SK-N-SH (cell line): ENCODE results near the gene LGALS3BP. TPM values are rescaled to one million over a fixed set of nuclear protein-coding genes. Genes with fewer than 3 reads are reported as not detected.
A peak's percentile ranks its signal among the peaks of the same experiment; 100 is the strongest.

Experiments used
- CTCF ChIA-PET: fragments of 300-600, 350-600 bp; formaldehyde crosslinking; extraction: SDS; loops from one replicate; lab custom pipeline; 2021; lab: Yijun Ruan, JAX
- POLR2A ChIA-PET: fragments of 350-600 bp; sonication (Branson Sonifier 250); formaldehyde crosslinking; extraction: SDS; loops from one replicate; lab custom pipeline; 2020; ENCODE audit warnings: antibody characterized with exemption, inconsistent platforms; lab: Yijun Ruan, JAX
- DNase-seq: peaks from one replicate; pipeline ENCODE4 v3.0.0; 2012
- H2AFZ ChIP-seq: fragments of 200-600 bp; sonication (generic); 2 replicates; pipeline ENCODE4 v1.8.1; 2016; ENCODE audit warnings: antibody characterized with exemption, mild to moderate bottlenecking, low read depth
- H3F3A ChIP-seq: fragments of 200-600 bp; sonication (generic); replicated peaks from 2 replicates; pipeline ENCODE3; 2016; ENCODE audit warnings: antibody characterized with exemption, mild to moderate bottlenecking; ENCODE audit not compliant: insufficient read depth
- H3K27ac ChIP-seq, 2 experiments: fragments of 200-500 bp in 1 of 2; fragments of 200-600 bp in 1 of 2; sonication (Bioruptor generic) in 1 of 2; sonication (generic), shearing (Covaris generic) in 1 of 2; 2 replicates each; pipeline versions ENCODE4 v1.5.1 to v1.6.1; 2014 to 2016; ENCODE audit warnings: low read depth in 2 of 2, inconsistent platforms in 1 of 2, low read length in 1 of 2, mild to moderate bottlenecking in 1 of 2, mixed read lengths in 1 of 2
- H3K27me3 ChIP-seq: fragments of 200-600 bp; sonication (generic), shearing (Covaris generic); 2 replicates; pipeline ENCODE4 v1.6.1; 2016; ENCODE audit warnings: mixed run types; ENCODE audit not compliant: insufficient read depth
- H3K36me3 ChIP-seq, 2 experiments: fragments of 200-500 bp in 1 of 2; fragments of 200-600 bp in 1 of 2; sonication (Bioruptor generic) in 1 of 2; sonication (generic) in 1 of 2; replicated peaks in 1 of 2; 2 replicates each; pipeline versions ENCODE3 to v1.5.1; 2014 to 2016; ENCODE audit warnings: low read length in 1 of 2, mild to moderate bottlenecking in 1 of 2; ENCODE audit not compliant: insufficient read depth in 2 of 2, control insufficient read depth in 1 of 2
- H3K4me1 ChIP-seq, 2 experiments: fragments of 200-500 bp in 1 of 2; fragments of 200-600 bp in 1 of 2; sonication (Bioruptor generic) in 1 of 2; sonication (generic), shearing (Covaris generic) in 1 of 2; 2 replicates each; pipeline versions ENCODE4 v1.5.1 to v1.6.1; 2014 to 2016; ENCODE audit warnings: low read depth in 1 of 2, low read length in 1 of 2, mixed run types in 1 of 2; ENCODE audit not compliant: insufficient read depth in 2 of 2, control insufficient read depth in 1 of 2
- H3K4me2 ChIP-seq: fragments of 200-600 bp; sonication (generic), shearing (Covaris generic); 2 replicates; pipeline ENCODE4 v1.6.1; 2017; ENCODE audit warnings: mixed run types
- H3K4me3 ChIP-seq, 2 experiments: fragments of 200-500 bp in 1 of 2; fragments of 200-600 bp in 1 of 2; sonication (Bioruptor generic) in 1 of 2; sonication (generic), shearing (Covaris generic) in 1 of 2; 2 replicates each; pipeline versions ENCODE4 v1.5.1 to v1.8.1; 2014 to 2016; ENCODE audit warnings: low read depth in 2 of 2, inconsistent platforms in 1 of 2, low read length in 1 of 2, mild to moderate bottlenecking in 1 of 2, mixed read lengths in 1 of 2, moderate library complexity in 1 of 2
- H3K79me2 ChIP-seq: fragments of 200-600 bp; sonication (generic); 2 replicates; pipeline ENCODE4 v1.8.1; 2017; ENCODE audit warnings: mild to moderate bottlenecking; ENCODE audit not compliant: insufficient read depth
- H3K9ac ChIP-seq: fragments of 200-600 bp; sonication (generic); 2 replicates; pipeline ENCODE4 v1.6.1; 2017; ENCODE audit warnings: mixed run types
- H3K9me2 ChIP-seq: fragments of 200-600 bp; sonication (generic); 2 replicates; pipeline ENCODE4 v1.6.1; 2017; ENCODE audit warnings: mixed run types
- H3K9me3 ChIP-seq: fragments of 200-600 bp; sonication (generic); 2 replicates; pipeline ENCODE4 v1.6.1; 2017; ENCODE audit warnings: mixed run types, mild to moderate bottlenecking, moderate library complexity
- H4K20me1 ChIP-seq: fragments of 200-600 bp; sonication (generic); 2 replicates; pipeline ENCODE4 v1.6.1; 2017; ENCODE audit warnings: mild to moderate bottlenecking, mixed run types; ENCODE audit not compliant: insufficient read depth
- ELF1 ChIP-seq: IDR thresholded peaks from 2 replicates; pipeline ENCODE4 v1.4.0; 2012
- EZH2phosphoT487 ChIP-seq: fragments of 200-600 bp; sonication (generic); IDR thresholded peaks from 2 replicates; pipeline ENCODE4 v1.6.1; 2017; ENCODE audit warnings: low read depth, mixed run types, mild to moderate bottlenecking, antibody characterized with exemption, moderate library complexity, borderline replicate concordance
- FOXJ3 ChIP-seq: sonication (generic); formaldehyde crosslinking; IDR thresholded peaks from 2 replicates; pipeline ENCODE4 v1.5.1; 2020; ENCODE audit warnings: mild to moderate bottlenecking, missing genetic modification reagents
- FOXM1 ChIP-seq: IDR thresholded peaks from 2 replicates; pipeline ENCODE4 v1.4.0; 2012; ENCODE audit warnings: low read depth, mild to moderate bottlenecking
- GATA2 ChIP-seq: sonication (generic); formaldehyde crosslinking; IDR thresholded peaks from 2 replicates; pipeline ENCODE4 v1.5.0; 2020; ENCODE audit warnings: mild to moderate bottlenecking, missing genetic modification reagents
- NRF1 ChIP-seq: IDR thresholded peaks from 2 replicates; pipeline ENCODE4 v1.6.1; 2012; ENCODE audit warnings: low read depth, mild to moderate bottlenecking, low read length
- RCOR1 ChIP-seq: fragments of 150-350 bp; IDR thresholded peaks from 2 replicates; pipeline ENCODE4 v1.6.1; 2017; ENCODE audit warnings: antibody characterized with exemption, low read length
- REST ChIP-seq: IDR thresholded peaks from 2 replicates; pipeline ENCODE4 v1.6.1; 2012; ENCODE audit warnings: mild to moderate bottlenecking, low read depth, low read length, moderate library complexity
- RFX5 ChIP-seq: IDR thresholded peaks from 2 replicates; pipeline ENCODE4 v1.6.1; 2012; ENCODE audit warnings: mild to moderate bottlenecking, improper control_type of control experiment, low read length
- RXRA ChIP-seq: IDR thresholded peaks from 2 replicates; pipeline ENCODE4 v1.4.0; 2012; ENCODE audit warnings: low read depth, mild to moderate bottlenecking, borderline replicate concordance
- SIN3A ChIP-seq: IDR thresholded peaks from 2 replicates; pipeline ENCODE4 v1.6.1; 2012; ENCODE audit warnings: low read depth, mild to moderate bottlenecking, low read length, moderate library complexity, borderline replicate concordance
- TAF1 ChIP-seq: IDR thresholded peaks from 2 replicates; pipeline ENCODE4 v1.6.1; 2012; ENCODE audit warnings: low read depth, mild to moderate bottlenecking, low read length, moderate library complexity, borderline replicate concordance
- ZBTB33 ChIP-seq: IDR thresholded peaks from 2 replicates; pipeline ENCODE4 v1.4.0; 2012; ENCODE audit warnings: low read depth, borderline replicate concordance
- WGBS: methylation state at CpG from one replicate; pipeline ENCODE4 v1.1.6; 2017; ENCODE audit warnings: low lambda C conversion rate; 5-methylcytosine and 5-hydroxymethylcytosine counted together
- polyA plus RNA-seq, 3 experiments: library from polyadenylated mRNA; depleted of rRNA; stranded (reverse); fragments of >200 nt; gene quantifications; 2 replicates each; pipeline ENCODE4 v1.2.3, GENCODE V29; 2012
- TF ChIP-seq, protein P1 (sequence below): fragments of 150-350 bp; IDR thresholded peaks from 2 replicates; pipeline ENCODE4 v1.6.1; 2016; ENCODE audit warnings: mild to moderate bottlenecking, low read depth, low read length

LGALS3BP gene
- polyA plus RNA-seq, 1 of the 3 experiments (the other 2 are of a cell fraction) = 579 TPM

- Histone ChIP-seq H3K27ac (peak overlapping the region in 1 of 2 experiments; percentile 98; a peak in 2 of 4 replicates), H3F3A (peaks cover 9% of the 10 kb centered on the region), H3K36me3 (peaks cover 0 to 10% of the 10 kb centered on the region in 2 experiments), H3K9ac (no peak overlapping the region), H3K4me2 (no peak overlapping the region), H3K27me3 (no peaks in the 10 kb centered on the region), H3K9me3 (no peaks in the 10 kb centered on the region), H2AFZ (no peak overlapping the region), H3K4me1 (peaks cover 22 to 47% of the 10 kb centered on the region in 2 experiments; a peak in 3 of 4 replicates), H4K20me1 (no peaks in the 10 kb centered on the region; the same call in 1 of the 2 replicates), H3K79me2 (peaks cover 29% of the 10 kb centered on the region), H3K9me2 (no peaks in the 10 kb centered on the region), H3K4me3 (no peak overlapping the region)
- 92% methylated on average over 16 of the region's 16 CpGs for WGBS
- POLR2A ChIA-PET = interaction anchor here (0.8 kb wide), 1 partner anchor 412 kb away, joined by 3 read pairs; no protein-coding TSS in a partner anchor
- TF ChIP-seq, protein P1, sequence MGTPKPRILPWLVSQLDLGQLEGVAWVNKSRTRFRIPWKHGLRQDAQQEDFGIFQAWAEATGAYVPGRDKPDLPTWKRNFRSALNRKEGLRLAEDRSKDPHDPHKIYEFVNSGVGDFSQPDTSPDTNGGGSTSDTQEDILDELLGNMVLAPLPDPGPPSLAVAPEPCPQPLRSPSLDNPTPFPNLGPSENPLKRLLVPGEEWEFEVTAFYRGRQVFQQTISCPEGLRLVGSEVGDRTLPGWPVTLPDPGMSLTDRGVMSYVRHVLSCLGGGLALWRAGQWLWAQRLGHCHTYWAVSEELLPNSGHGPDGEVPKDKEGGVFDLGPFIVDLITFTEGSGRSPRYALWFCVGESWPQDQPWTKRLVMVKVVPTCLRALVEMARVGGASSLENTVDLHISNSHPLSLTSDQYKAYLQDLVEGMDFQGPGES = no peak
- TF ChIP-seq ZBTB33 (no peak), FOXM1 (no peak), GATA2 (CRISPR knock-in tag) (no peak), TAF1 (no peak), FOXJ3 (no peak), REST (no peak), RXRA (no peak), RFX5 (no peak), SIN3A (no peak), NRF1 (no peak), ELF1 (no peak), EZH2phosphoT487 (no peak), RCOR1 (no peak)
- DNase-seq = no peak
- CTCF ChIA-PET = interaction anchor here (0.9 to 26.0 kb wide), 8 partner anchors 8 to 126 kb away, joined by 3 to 458 read pairs (median 26); no protein-coding TSS in a partner anchor
These were observed 1.5 kb upstream of the LGALS3BP start for GRCh38 chr17:78981010-78981888.
